BLaER1 treated with 17β-estradiol and CSF1 and Interleukin-3, amounts not matched to agents 10 nM and 100 nM (cell line): ENCODE data around the gene LYRM1.
"Not testable (repeated sequence)": the region's sequence is repeated elsewhere in the genome, so short reads cannot be mapped to it uniquely, and the experiment has no call there.

ENCODE experiments used
- H3K27ac ChIP-seq, 11 experiments: shearing (Covaris generic); formaldehyde crosslinking; 2 replicates each; pipeline ENCODE4 v1.8.1; 2022
- H3K27me3 ChIP-seq, 11 experiments: shearing (Covaris generic); formaldehyde crosslinking; 2 replicates each; pipeline ENCODE4 v1.8.1; 2022
- H3K36me3 ChIP-seq, 11 experiments: shearing (Covaris generic); formaldehyde crosslinking; 2 replicates each; pipeline ENCODE4 v1.8.1; 2022
- H3K4me1 ChIP-seq, 10 experiments: shearing (Covaris generic); formaldehyde crosslinking; 2 replicates each; pipeline ENCODE4 v1.8.1; 2022
- H3K4me2 ChIP-seq, 11 experiments: shearing (Covaris generic); formaldehyde crosslinking; 2 replicates each; pipeline ENCODE4 v1.8.1; 2022
- H3K4me3 ChIP-seq, 10 experiments: shearing (Covaris generic); formaldehyde crosslinking; 2 replicates each; pipeline ENCODE4 v1.8.1; 2022
- H3K9ac ChIP-seq, 11 experiments: shearing (Covaris generic); formaldehyde crosslinking; 2 replicates each; pipeline ENCODE4 v1.8.1; 2022
- H3K9me3 ChIP-seq, 11 experiments: shearing (Covaris generic); formaldehyde crosslinking; replicated peaks in 1 of 11; 2 replicates each; pipeline ENCODE4 v1.8.1; 2022
- H4K20me1 ChIP-seq, 11 experiments: shearing (Covaris generic); formaldehyde crosslinking; 2 replicates each; pipeline ENCODE4 v1.8.1; 2022
- Cebpa-rat ChIP-seq, 11 experiments: shearing (Covaris generic); IDR thresholded peaks; 2 replicates each; pipeline ENCODE4 v1.8.1; 2022

Gene LYRM1

GRCh38 chr16:20859699-20860098 lies 40.9 kb upstream of the LYRM1 start:
- Histone ChIP-seq H3K27me3 (no peaks in the 10 kb centered on the region), H3K27ac (no peak overlapping the region), H3K9me3 (peaks cover 0 to 19% (median 10%) of the 10 kb centered on the region in 11 experiments; a peak in 13 of 22 replicates), H3K36me3 (peaks cover 64 to 87% (median 78%) of the 10 kb centered on the region in 11 experiments), H3K4me2 (no peak overlapping the region), H3K4me3 (no peak overlapping the region), H4K20me1 (peaks cover 0 to 84% (median 21%) of the 10 kb centered on the region in 11 experiments; a peak in 14 of 22 replicates), H3K4me1 (peaks cover 0 to 20% (median 11%) of the 10 kb centered on the region in 10 experiments; a peak in 14 of 20 replicates), H3K9ac (no peak overlapping the region)
- TF ChIP-seq Cebpa-rat (IDR thresholded peaks at IDR 0.05), result no peak

GRCh38 chr16:20860361-20860760 lies 40.2 kb upstream of the LYRM1 start:
- Histone ChIP-seq H3K27ac (no peak overlapping the region), H3K36me3 (peaks cover 59 to 85% (median 71%) of the 10 kb centered on the region in 11 experiments), H3K27me3 (no peaks in the 10 kb centered on the region), H3K4me1 (peaks cover 0 to 24% (median 11%) of the 10 kb centered on the region in 10 experiments; a peak in 16 of 20 replicates), H3K9ac (no peak overlapping the region), H3K4me2 (no peak overlapping the region), H4K20me1 (peaks cover 0 to 82% (median 21%) of the 10 kb centered on the region in 11 experiments; a peak in 14 of 22 replicates), H3K4me3 (no peak overlapping the region), H3K9me3 (peaks cover 0 to 16% (median 3%) of the 10 kb centered on the region in 11 experiments; a peak in 12 of 22 replicates)
- no peak for TF ChIP-seq Cebpa-rat (IDR thresholded peaks at IDR 0.05)

- H3K4me2 ChIP-seq, result peak overlapping the region in 2 of 11 experiments; percentile 17 to 18; a peak in 3 of 22 replicates
- H3K9me3 ChIP-seq, H3K4me3 ChIP-seq, H3K27ac ChIP-seq, H3K27me3 ChIP-seq, H3K9ac ChIP-seq: not testable (repeated sequence)
- peaks cover 53 to 82% (median 65%) of the 10 kb centered on the region in 11 experiments for H3K36me3 ChIP-seq
- H3K4me1 ChIP-seq, result peaks cover 5 to 24% (median 13%) of the 10 kb centered on the region in 10 experiments
- peaks cover 0 to 83% (median 21%) of the 10 kb centered on the region in 11 experiments; a peak in 14 of 22 replicates for H4K20me1 ChIP-seq
These were observed 39.6 kb upstream of the LYRM1 start for GRCh38 chr16:20860995-20861394.

- Histone ChIP-seq H3K9me3 (peaks cover 0 to 9% (median 0%) of the 10 kb centered on the region in 11 experiments; a peak in 2 of 22 replicates), H3K4me1 (peaks cover 12 to 35% (median 18%) of the 10 kb centered on the region in 10 experiments), H3K27me3 (no peaks in the 10 kb centered on the region), H3K4me3 (no peak overlapping the region), H3K36me3 (peaks cover 45 to 78% (median 63%) of the 10 kb centered on the region in 11 experiments), H3K4me2 (no peak overlapping the region), H3K27ac (no peak overlapping the region), H3K9ac (no peak overlapping the region), H4K20me1 (peaks cover 0 to 84% (median 28%) of the 10 kb centered on the region in 11 experiments; a peak in 15 of 22 replicates)
- no peak for TF ChIP-seq Cebpa-rat (IDR thresholded peaks at IDR 0.05)
These were observed 38.2 kb upstream of the LYRM1 start for GRCh38 chr16:20862162-20862960.

GRCh38 chr16:20864376-20864775 lies 36.2 kb upstream of the LYRM1 start:
- peaks cover 12 to 55% (median 18%) of the 10 kb centered on the region in 10 experiments for H3K4me1 ChIP-seq
- not testable (repeated sequence) for H3K27me3 ChIP-seq, H3K9me3 ChIP-seq, H3K9ac ChIP-seq, H3K4me3 ChIP-seq
- H4K20me1 ChIP-seq, result peaks cover 0 to 93% (median 48%) of the 10 kb centered on the region in 11 experiments; a peak in 17 of 22 replicates
- H3K36me3 ChIP-seq, result peaks cover 41 to 81% (median 57%) of the 10 kb centered on the region in 11 experiments
- peak overlapping the region in 1 of 11 experiments; percentile 72; a peak in 1 of 22 replicates for H3K27ac ChIP-seq
- H3K4me2 ChIP-seq, result peak overlapping the region in 3 of 11 experiments; percentile 32 to 76 (median 71); a peak in 5 of 22 replicates

- H4K20me1 ChIP-seq, result peaks cover 0 to 94% (median 54%) of the 10 kb centered on the region in 11 experiments; a peak in 18 of 22 replicates
- H3K36me3 ChIP-seq, result peaks cover 29 to 81% (median 45%) of the 10 kb centered on the region in 11 experiments
- no peak overlapping the region for H3K4me3 ChIP-seq
- H3K4me1 ChIP-seq, result peaks cover 12 to 67% (median 22%) of the 10 kb centered on the region in 10 experiments
- peaks cover 0 to 9% (median 0%) of the 10 kb centered on the region in 11 experiments; a peak in 2 of 22 replicates for H3K9me3 ChIP-seq
- H3K27me3 ChIP-seq, result no peaks in the 10 kb centered on the region
- no peak for TF ChIP-seq Cebpa-rat (IDR thresholded peaks at IDR 0.05)
- peak overlapping the region in 8 of 11 experiments; percentile 15 to 76 (median 54); a peak in 12 of 22 replicates for H3K4me2 ChIP-seq
- peak overlapping the region; percentile 11 to 76 (median 62); a peak in 21 of 22 replicates for H3K27ac ChIP-seq
- peak overlapping the region in 7 of 11 experiments; percentile 5 to 65 (median 45); a peak in 10 of 22 replicates for H3K9ac ChIP-seq
These were observed 35.0 kb upstream of the LYRM1 start for GRCh38 chr16:20865420-20866131.

DNA sequence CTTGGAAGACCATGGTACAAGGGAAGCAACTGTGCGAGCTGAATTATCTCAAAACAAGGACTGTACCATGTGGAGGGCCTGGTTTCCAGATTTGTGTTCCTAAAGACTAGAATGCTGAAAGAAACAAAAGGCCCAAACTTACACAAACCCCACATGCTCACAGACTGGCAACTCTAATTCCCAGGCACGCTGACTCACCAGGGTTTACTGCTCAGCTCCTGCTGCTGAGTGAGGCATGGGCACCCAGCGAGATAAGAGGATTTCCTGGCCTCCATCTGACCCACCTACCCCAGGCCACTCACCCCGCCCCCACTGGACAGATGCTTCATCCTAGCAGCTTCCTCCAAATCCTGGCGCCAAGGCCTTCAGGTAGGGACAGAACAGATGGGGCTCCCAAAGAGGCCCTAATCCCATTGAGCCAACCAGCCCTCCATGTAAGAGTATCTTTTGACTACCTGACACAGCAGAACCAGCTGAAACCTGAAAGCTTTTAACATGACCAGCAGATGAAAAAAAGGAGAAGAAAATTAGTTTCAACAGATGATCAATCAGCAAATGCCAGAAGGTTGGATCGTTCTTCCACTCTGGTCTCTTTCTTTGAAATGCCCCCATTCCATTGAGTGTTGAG lies 34.3 kb upstream of the LYRM1 start:
- H3K27ac ChIP-seq, result peak overlapping the region; percentile 11 to 76 (median 62); a peak in 20 of 22 replicates
- no peak overlapping the region for H3K4me3 ChIP-seq
- H3K9me3 ChIP-seq, result peaks cover 0 to 9% (median 0%) of the 10 kb centered on the region in 11 experiments; a peak in 2 of 22 replicates
- H3K9ac ChIP-seq, result peak overlapping the region in 7 of 11 experiments; percentile 5 to 65 (median 45); a peak in 10 of 22 replicates
- H3K36me3 ChIP-seq, result peaks cover 22 to 80% (median 43%) of the 10 kb centered on the region in 11 experiments
- no peak for TF ChIP-seq Cebpa-rat (IDR thresholded peaks at IDR 0.05)
- no peaks in the 10 kb centered on the region for H3K27me3 ChIP-seq
- H3K4me1 ChIP-seq, result peaks cover 8 to 74% (median 23%) of the 10 kb centered on the region in 10 experiments
- H3K4me2 ChIP-seq, result peak overlapping the region in 8 of 11 experiments; percentile 15 to 76 (median 54); a peak in 14 of 22 replicates
- peaks cover 0 to 94% (median 61%) of the 10 kb centered on the region in 11 experiments; a peak in 18 of 22 replicates for H4K20me1 ChIP-seq

- TF ChIP-seq Cebpa-rat (IDR thresholded peaks at IDR 0.05), result no peak
- Histone ChIP-seq H3K4me3 (no peak overlapping the region), H4K20me1 (peaks cover 0 to 94% (median 66%) of the 10 kb centered on the region in 11 experiments; a peak in 18 of 22 replicates), H3K36me3 (peaks cover 16 to 80% (median 39%) of the 10 kb centered on the region in 11 experiments), H3K4me1 (peaks cover 3 to 79% (median 24%) of the 10 kb centered on the region in 10 experiments; a peak in 19 of 20 replicates), H3K4me2 (peak overlapping the region in 6 of 11 experiments; percentile 26 to 76 (median 66); a peak in 11 of 22 replicates), H3K27ac (peak overlapping the region in 7 of 11 experiments; percentile 11 to 76 (median 62); a peak in 9 of 22 replicates), H3K9me3 (peaks cover 0 to 9% (median 0%) of the 10 kb centered on the region in 11 experiments; a peak in 2 of 22 replicates), H3K9ac (no peak overlapping the region), H3K27me3 (no peaks in the 10 kb centered on the region)
These were observed 33.8 kb upstream of the LYRM1 start for GRCh38 chr16:20866801-20867200.
